HepG2 (cell line): ENCODE measurements around the gene MYL12B.

ENCODE experiments used
- CREM ChIP-seq, 2 experiments: sonication (generic) in 1 of 2; formaldehyde crosslinking in 1 of 2; IDR thresholded peaks; 2 replicates each; pipeline versions ENCODE4 v1.4.0 to v1.6.1; 2016 to 2020; ENCODE audit warnings: antibody characterized with exemption in 1 of 2, mild to moderate bottlenecking in 1 of 2, missing genetic modification reagents in 1 of 2
- EP300 ChIP-seq, 3 experiments: sonication (generic) in 1 of 3; formaldehyde crosslinking in 1 of 3; IDR thresholded peaks; 2 replicates each; pipeline versions ENCODE4 v1.5.1 to v1.6.1; 2011 to 2020; ENCODE audit warnings: low read depth in 2 of 3, low read length in 2 of 3, borderline replicate concordance in 1 of 3, improper control_type of control experiment in 1 of 3, mild to moderate bottlenecking in 1 of 3, missing genetic modification reagents in 1 of 3, moderate library complexity in 1 of 3
- ESRRA ChIP-seq: sonication (generic); formaldehyde crosslinking; IDR thresholded peaks from 2 replicates; pipeline ENCODE4 v1.5.1; 2020; ENCODE audit warnings: mild to moderate bottlenecking, low read depth, missing genetic modification reagents
- FOXA1 ChIP-seq, 2 experiments: fragments of 450-650 bp in 1 of 2; sonication (generic) in 1 of 2; formaldehyde crosslinking in 1 of 2; IDR thresholded peaks; 2 replicates each; pipeline versions ENCODE4 v1.4.0 to v1.6.1; 2016 to 2020; ENCODE audit warnings: missing genetic modification reagents in 1 of 2
- POLR2A ChIP-seq, 2 experiments: IDR thresholded peaks; 2 replicates each; pipeline ENCODE4 v1.6.1; 2011; ENCODE audit warnings: low read depth in 2 of 2, low read length in 2 of 2, mild to moderate bottlenecking in 1 of 2, moderate library complexity in 1 of 2; ENCODE audit not compliant: insufficient read depth in 1 of 2
- RBAK ChIP-seq: sonication (generic); formaldehyde crosslinking; IDR thresholded peaks from 2 replicates; pipeline ENCODE4 v1.5.1; 2020; ENCODE audit warnings: mild to moderate bottlenecking, missing genetic modification reagents
- ZNF430 ChIP-seq: sonication (generic); formaldehyde crosslinking; IDR thresholded peaks from 2 replicates; pipeline ENCODE4 v1.9.0; 2021; ENCODE audit warnings: mild to moderate bottlenecking, missing genetic modification reagents
- ZNF552 ChIP-seq: sonication (generic); formaldehyde crosslinking; IDR thresholded peaks from 2 replicates; pipeline ENCODE4 v1.9.0; 2022; ENCODE audit warnings: missing genetic modification reagents, mild to moderate bottlenecking, borderline replicate concordance
- TF ChIP-seq, protein P1 (sequence below): IDR thresholded peaks from 2 replicates; pipeline ENCODE4 v1.6.1; 2018; ENCODE audit warnings: missing genetic modification reagents
- TF ChIP-seq, protein P2 (sequence below), 2 experiments: IDR thresholded peaks; 2 replicates each; pipeline ENCODE4 v1.6.1; 2011 to 2012; ENCODE audit warnings: low read length in 2 of 2, borderline replicate concordance in 1 of 2, low read depth in 1 of 2, mild to moderate bottlenecking in 1 of 2, moderate library complexity in 1 of 2
- TF ChIP-seq, protein P3 (sequence below): sonication (generic); formaldehyde crosslinking; IDR thresholded peaks from 2 replicates; pipeline ENCODE4 v1.4.0; 2020; ENCODE audit warnings: low read depth, missing genetic modification reagents
- TF ChIP-seq, protein P4 (sequence below): sonication (generic); formaldehyde crosslinking; IDR thresholded peaks from 2 replicates; pipeline ENCODE4 v1.5.0; 2020; ENCODE audit warnings: mild to moderate bottlenecking, missing genetic modification reagents, moderate library complexity

DNA sequence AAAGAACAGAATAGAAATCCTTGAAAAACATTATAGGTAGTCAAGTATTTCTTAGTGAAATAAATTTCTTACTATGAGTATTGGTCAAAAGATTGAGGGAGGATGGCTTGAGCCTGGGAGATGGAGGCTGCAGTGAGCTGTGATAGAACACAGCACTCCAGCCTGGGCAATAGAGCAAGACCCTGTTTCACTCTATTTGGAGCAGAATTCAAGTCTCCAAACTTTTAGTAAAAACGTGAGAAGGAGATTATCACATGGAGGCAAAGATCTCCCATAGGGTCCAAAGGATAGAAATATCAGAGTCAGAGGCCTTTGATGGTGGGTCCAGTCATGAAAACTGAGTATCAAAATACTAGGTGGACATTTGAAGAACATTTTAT is 16.8 kb upstream of the MYL12B start:
- TF ChIP-seq, protein P1, sequence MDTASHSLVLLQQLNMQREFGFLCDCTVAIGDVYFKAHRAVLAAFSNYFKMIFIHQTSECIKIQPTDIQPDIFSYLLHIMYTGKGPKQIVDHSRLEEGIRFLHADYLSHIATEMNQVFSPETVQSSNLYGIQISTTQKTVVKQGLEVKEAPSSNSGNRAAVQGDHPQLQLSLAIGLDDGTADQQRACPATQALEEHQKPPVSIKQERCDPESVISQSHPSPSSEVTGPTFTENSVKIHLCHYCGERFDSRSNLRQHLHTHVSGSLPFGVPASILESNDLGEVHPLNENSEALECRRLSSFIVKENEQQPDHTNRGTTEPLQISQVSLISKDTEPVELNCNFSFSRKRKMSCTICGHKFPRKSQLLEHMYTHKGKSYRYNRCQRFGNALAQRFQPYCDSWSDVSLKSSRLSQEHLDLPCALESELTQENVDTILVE (CRISPR knock-in tag), result no peak
- TF ChIP-seq, protein P2, sequence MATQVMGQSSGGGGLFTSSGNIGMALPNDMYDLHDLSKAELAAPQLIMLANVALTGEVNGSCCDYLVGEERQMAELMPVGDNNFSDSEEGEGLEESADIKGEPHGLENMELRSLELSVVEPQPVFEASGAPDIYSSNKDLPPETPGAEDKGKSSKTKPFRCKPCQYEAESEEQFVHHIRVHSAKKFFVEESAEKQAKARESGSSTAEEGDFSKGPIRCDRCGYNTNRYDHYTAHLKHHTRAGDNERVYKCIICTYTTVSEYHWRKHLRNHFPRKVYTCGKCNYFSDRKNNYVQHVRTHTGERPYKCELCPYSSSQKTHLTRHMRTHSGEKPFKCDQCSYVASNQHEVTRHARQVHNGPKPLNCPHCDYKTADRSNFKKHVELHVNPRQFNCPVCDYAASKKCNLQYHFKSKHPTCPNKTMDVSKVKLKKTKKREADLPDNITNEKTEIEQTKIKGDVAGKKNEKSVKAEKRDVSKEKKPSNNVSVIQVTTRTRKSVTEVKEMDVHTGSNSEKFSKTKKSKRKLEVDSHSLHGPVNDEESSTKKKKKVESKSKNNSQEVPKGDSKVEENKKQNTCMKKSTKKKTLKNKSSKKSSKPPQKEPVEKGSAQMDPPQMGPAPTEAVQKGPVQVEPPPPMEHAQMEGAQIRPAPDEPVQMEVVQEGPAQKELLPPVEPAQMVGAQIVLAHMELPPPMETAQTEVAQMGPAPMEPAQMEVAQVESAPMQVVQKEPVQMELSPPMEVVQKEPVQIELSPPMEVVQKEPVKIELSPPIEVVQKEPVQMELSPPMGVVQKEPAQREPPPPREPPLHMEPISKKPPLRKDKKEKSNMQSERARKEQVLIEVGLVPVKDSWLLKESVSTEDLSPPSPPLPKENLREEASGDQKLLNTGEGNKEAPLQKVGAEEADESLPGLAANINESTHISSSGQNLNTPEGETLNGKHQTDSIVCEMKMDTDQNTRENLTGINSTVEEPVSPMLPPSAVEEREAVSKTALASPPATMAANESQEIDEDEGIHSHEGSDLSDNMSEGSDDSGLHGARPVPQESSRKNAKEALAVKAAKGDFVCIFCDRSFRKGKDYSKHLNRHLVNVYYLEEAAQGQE (IDR thresholded peaks at IDR 0.05; ENCODE audit: borderline replicate concordance in 1 of 2, low read depth in 1 of 2, low read length in 2 of 2), result no peak
- no peak for TF ChIP-seq ZNF552 (CRISPR knock-in tag)
- TF ChIP-seq, protein P3, sequence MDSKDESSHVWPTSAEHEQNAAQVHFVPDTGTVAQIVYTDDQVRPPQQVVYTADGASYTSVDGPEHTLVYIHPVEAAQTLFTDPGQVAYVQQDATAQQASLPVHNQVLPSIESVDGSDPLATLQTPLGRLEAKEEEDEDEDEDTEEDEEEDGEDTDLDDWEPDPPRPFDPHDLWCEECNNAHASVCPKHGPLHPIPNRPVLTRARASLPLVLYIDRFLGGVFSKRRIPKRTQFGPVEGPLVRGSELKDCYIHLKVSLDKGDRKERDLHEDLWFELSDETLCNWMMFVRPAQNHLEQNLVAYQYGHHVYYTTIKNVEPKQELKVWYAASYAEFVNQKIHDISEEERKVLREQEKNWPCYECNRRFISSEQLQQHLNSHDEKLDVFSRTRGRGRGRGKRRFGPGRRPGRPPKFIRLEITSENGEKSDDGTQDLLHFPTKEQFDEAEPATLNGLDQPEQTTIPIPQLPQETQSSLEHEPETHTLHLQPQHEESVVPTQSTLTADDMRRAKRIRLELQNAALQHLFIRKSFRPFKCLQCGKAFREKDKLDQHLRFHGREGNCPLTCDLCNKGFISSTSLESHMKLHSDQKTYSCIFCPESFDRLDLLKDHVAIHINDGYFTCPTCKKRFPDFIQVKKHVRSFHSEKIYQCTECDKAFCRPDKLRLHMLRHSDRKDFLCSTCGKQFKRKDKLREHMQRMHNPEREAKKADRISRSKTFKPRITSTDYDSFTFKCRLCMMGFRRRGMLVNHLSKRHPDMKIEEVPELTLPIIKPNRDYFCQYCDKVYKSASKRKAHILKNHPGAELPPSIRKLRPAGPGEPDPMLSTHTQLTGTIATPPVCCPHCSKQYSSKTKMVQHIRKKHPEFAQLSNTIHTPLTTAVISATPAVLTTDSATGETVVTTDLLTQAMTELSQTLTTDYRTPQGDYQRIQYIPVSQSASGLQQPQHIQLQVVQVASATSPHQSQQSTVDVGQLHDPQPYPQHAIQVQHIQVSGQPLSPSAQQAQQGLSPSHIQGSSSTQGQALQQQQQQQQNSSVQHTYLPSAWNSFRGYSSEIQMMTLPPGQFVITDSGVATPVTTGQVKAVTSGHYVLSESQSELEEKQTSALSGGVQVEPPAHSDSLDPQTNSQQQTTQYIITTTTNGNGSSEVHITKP (CRISPR knock-in tag), result no peak
- TF ChIP-seq EP300 (IDR thresholded peaks at IDR 0.05; ENCODE audit: low read depth in 2 of 2, low read length in 2 of 2), result no peak
- no peak for TF ChIP-seq EP300 (CRISPR knock-in tag; IDR thresholded peaks at IDR 0.05; ENCODE audit: borderline replicate concordance)
- TF ChIP-seq CREM (IDR thresholded peaks at IDR 0.05), result no peak
- TF ChIP-seq CREM (CRISPR knock-in tag; IDR thresholded peaks at IDR 0.05), result no peak
- TF ChIP-seq ESRRA (CRISPR knock-in tag), result no peak
- TF ChIP-seq, protein P4, sequence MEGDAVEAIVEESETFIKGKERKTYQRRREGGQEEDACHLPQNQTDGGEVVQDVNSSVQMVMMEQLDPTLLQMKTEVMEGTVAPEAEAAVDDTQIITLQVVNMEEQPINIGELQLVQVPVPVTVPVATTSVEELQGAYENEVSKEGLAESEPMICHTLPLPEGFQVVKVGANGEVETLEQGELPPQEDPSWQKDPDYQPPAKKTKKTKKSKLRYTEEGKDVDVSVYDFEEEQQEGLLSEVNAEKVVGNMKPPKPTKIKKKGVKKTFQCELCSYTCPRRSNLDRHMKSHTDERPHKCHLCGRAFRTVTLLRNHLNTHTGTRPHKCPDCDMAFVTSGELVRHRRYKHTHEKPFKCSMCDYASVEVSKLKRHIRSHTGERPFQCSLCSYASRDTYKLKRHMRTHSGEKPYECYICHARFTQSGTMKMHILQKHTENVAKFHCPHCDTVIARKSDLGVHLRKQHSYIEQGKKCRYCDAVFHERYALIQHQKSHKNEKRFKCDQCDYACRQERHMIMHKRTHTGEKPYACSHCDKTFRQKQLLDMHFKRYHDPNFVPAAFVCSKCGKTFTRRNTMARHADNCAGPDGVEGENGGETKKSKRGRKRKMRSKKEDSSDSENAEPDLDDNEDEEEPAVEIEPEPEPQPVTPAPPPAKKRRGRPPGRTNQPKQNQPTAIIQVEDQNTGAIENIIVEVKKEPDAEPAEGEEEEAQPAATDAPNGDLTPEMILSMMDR, result no peak
- TF ChIP-seq POLR2A (IDR thresholded peaks at IDR 0.05; ENCODE audit: insufficient read depth in 1 of 2, low read depth in 2 of 2, low read length in 2 of 2), result no peak
- no peak for TF ChIP-seq ZNF430
- TF ChIP-seq FOXA1 (IDR thresholded peaks at IDR 0.05), result no peak
- TF ChIP-seq FOXA1 (CRISPR knock-in tag; IDR thresholded peaks at IDR 0.05), result no peak
- TF ChIP-seq RBAK (CRISPR knock-in tag), result no peak
